Measurements from ENCODE around the gene CIC. TPM values are rescaled to one million over a fixed set of nuclear protein-coding genes. Genes with fewer than 3 reads are reported as not detected.

CIC gene
- total and polyA plus RNA-seq, 2 of the 13 experiments (the other 11 are each of a cell fraction or from before 2014, with no cell fraction given), result 5.9 to 8.0 TPM

DNA sequence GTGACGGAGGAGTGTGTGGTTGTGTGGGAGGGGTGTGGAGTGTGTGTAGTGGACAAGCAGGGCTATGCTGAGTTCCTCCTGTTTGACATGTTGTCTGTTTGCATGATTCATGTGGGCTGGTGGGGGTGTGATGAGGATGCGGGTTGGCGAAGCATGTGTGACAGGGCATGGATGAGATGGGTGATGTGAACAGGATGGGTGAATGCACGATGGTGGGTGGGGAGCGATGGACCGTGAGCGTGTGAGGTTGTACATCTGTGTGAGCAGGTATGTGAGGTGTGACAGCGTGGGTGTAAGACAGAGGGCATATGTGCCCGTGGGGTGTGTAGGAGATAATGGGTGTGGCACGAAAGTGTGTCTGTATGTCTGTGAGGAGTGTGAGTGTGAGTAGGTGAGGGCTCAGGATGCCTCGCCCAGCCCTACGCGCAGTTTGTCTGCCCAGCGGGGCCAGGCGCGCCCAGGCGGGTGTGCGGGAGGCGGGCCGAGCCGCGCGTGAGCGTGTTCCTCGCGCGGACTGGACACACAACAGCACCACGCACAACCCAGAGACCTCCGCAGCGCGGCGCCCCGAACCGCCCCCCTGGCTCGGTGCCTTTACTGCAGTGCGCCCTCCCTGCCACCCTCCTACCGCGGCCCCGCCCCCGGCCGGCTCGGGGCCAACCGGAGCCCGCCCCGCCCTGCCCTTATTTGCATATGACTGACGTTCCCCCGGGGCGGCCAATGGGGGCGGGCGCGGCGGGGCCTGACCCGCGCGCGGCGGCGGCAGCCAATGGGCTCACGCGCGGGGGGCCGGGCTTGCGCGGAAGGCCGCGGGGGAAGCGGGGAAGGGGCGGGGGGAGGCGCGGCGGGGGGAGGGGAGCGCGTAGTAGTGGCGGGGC, 14.4 kb downstream of the CIC start (continued):
- TF ChIP-seq HOMEZ (CRISPR knock-in tag; IDR thresholded peaks at IDR 0.05; ENCODE audit: low read depth) (no peak), KDM3A (CRISPR knock-in tag; IDR thresholded peaks at IDR 0.05; ENCODE audit: low read depth) (no peak), MXD4 (CRISPR knock-in tag; IDR thresholded peaks at IDR 0.05) (0 out of 2 replicates have a peak, but pooled peaks have one; percentile 47), PHF20 (CRISPR knock-in tag; IDR thresholded peaks at IDR 0.05) (no peak), SALL1 (CRISPR knock-in tag; IDR thresholded peaks at IDR 0.05) (peak; percentile 44; the same call in 1 of the 2 replicates), ZKSCAN1 (IDR thresholded peaks at IDR 0.05; ENCODE audit: low read length) (no peak), KLF11 (CRISPR knock-in tag; IDR thresholded peaks at IDR 0.05) (no peak), ONECUT2 (CRISPR knock-in tag; IDR thresholded peaks at IDR 0.05) (no peak), HNRNPH1 (optimal IDR thresholded peaks at IDR 0.05; ENCODE audit: low read depth, low read length) (no peak), POLR2A (IDR thresholded peaks at IDR 0.05; ENCODE audit: insufficient read depth in 1 of 2, low read depth in 2 of 2, low read length in 2 of 2) (peak in 1 of 2 experiments; percentile 88; a peak in 2 of 4 replicates), ZMYM4 (CRISPR knock-in tag; IDR thresholded peaks at IDR 0.05) (no peak; the same call in 1 of the 2 replicates), ZNF768 (CRISPR knock-in tag; IDR thresholded peaks at IDR 0.05) (peak; percentile 26; the same call in 1 of the 2 replicates), SSRP1 (CRISPR knock-in tag; IDR thresholded peaks at IDR 0.05) (no peak), TSC22D2 (CRISPR knock-in tag; IDR thresholded peaks at IDR 0.05; ENCODE audit: borderline replicate concordance) (no peak), DR1 (CRISPR knock-in tag; IDR thresholded peaks at IDR 0.05) (no peak), SYNCRIP (IDR thresholded peaks at IDR 0.05; ENCODE audit: insufficient read depth, low read depth, low read length) (no peak), GATAD1 (CRISPR knock-in tag; IDR thresholded peaks at IDR 0.05) (no peak)
- TF ChIP-seq, protein P1, sequence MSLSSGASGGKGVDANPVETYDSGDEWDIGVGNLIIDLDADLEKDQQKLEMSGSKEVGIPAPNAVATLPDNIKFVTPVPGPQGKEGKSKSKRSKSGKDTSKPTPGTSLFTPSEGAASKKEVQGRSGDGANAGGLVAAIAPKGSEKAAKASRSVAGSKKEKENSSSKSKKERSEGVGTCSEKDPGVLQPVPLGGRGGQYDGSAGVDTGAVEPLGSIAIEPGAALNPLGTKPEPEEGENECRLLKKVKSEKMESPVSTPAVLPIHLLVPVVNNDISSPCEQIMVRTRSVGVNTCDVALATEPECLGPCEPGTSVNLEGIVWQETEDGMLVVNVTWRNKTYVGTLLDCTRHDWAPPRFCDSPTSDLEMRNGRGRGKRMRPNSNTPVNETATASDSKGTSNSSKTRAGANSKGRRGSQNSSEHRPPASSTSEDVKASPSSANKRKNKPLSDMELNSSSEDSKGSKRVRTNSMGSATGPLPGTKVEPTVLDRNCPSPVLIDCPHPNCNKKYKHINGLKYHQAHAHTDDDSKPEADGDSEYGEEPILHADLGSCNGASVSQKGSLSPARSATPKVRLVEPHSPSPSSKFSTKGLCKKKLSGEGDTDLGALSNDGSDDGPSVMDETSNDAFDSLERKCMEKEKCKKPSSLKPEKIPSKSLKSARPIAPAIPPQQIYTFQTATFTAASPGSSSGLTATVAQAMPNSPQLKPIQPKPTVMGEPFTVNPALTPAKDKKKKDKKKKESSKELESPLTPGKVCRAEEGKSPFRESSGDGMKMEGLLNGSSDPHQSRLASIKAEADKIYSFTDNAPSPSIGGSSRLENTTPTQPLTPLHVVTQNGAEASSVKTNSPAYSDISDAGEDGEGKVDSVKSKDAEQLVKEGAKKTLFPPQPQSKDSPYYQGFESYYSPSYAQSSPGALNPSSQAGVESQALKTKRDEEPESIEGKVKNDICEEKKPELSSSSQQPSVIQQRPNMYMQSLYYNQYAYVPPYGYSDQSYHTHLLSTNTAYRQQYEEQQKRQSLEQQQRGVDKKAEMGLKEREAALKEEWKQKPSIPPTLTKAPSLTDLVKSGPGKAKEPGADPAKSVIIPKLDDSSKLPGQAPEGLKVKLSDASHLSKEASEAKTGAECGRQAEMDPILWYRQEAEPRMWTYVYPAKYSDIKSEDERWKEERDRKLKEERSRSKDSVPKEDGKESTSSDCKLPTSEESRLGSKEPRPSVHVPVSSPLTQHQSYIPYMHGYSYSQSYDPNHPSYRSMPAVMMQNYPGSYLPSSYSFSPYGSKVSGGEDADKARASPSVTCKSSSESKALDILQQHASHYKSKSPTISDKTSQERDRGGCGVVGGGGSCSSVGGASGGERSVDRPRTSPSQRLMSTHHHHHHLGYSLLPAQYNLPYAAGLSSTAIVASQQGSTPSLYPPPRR (CRISPR knock-in tag; IDR thresholded peaks at IDR 0.05; ENCODE audit: borderline replicate concordance), result peak; percentile 59; the same call in 1 of the 2 replicates
- TF ChIP-seq, protein P2, sequence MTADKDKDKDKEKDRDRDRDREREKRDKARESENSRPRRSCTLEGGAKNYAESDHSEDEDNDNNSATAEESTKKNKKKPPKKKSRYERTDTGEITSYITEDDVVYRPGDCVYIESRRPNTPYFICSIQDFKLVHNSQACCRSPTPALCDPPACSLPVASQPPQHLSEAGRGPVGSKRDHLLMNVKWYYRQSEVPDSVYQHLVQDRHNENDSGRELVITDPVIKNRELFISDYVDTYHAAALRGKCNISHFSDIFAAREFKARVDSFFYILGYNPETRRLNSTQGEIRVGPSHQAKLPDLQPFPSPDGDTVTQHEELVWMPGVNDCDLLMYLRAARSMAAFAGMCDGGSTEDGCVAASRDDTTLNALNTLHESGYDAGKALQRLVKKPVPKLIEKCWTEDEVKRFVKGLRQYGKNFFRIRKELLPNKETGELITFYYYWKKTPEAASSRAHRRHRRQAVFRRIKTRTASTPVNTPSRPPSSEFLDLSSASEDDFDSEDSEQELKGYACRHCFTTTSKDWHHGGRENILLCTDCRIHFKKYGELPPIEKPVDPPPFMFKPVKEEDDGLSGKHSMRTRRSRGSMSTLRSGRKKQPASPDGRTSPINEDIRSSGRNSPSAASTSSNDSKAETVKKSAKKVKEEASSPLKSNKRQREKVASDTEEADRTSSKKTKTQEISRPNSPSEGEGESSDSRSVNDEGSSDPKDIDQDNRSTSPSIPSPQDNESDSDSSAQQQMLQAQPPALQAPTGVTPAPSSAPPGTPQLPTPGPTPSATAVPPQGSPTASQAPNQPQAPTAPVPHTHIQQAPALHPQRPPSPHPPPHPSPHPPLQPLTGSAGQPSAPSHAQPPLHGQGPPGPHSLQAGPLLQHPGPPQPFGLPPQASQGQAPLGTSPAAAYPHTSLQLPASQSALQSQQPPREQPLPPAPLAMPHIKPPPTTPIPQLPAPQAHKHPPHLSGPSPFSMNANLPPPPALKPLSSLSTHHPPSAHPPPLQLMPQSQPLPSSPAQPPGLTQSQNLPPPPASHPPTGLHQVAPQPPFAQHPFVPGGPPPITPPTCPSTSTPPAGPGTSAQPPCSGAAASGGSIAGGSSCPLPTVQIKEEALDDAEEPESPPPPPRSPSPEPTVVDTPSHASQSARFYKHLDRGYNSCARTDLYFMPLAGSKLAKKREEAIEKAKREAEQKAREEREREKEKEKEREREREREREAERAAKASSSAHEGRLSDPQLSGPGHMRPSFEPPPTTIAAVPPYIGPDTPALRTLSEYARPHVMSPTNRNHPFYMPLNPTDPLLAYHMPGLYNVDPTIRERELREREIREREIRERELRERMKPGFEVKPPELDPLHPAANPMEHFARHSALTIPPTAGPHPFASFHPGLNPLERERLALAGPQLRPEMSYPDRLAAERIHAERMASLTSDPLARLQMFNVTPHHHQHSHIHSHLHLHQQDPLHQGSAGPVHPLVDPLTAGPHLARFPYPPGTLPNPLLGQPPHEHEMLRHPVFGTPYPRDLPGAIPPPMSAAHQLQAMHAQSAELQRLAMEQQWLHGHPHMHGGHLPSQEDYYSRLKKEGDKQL (CRISPR knock-in tag; IDR thresholded peaks at IDR 0.05; ENCODE audit: low read depth), result no peak
